ENCODE results near the gene GDPD1. TPM values are rescaled to one million over a fixed set of nuclear protein-coding genes. Genes with fewer than 3 reads are reported as not detected.

GDPD1 gene
- total and polyA plus RNA-seq, 4 donors = 0.45 to 1.4 (median 0.78) TPM

GRCh38 chr17:59315866-59316265 lies 95.6 kb downstream of the GDPD1 start:
- Histone ChIP-seq H3K27me3 (ENCODE audit: control insufficient read depth in 4 of 4, insufficient read depth in 4 of 4, low read length in 3 of 4) (no peaks in the 10 kb centered on the region), H3K4me3 (ENCODE audit: low read depth in 1 of 3, low read length in 3 of 3) (no peak overlapping the region), H3K36me3 (ENCODE audit: control insufficient read depth in 4 of 4, insufficient read depth in 3 of 4, low read depth in 1 of 4, low read length in 3 of 4) (no peaks in the 10 kb centered on the region), H3K9ac (ENCODE audit: low read depth in 1 of 2, low read length in 2 of 2) (no peak overlapping the region), H3K27ac (ENCODE audit: low read depth in 1 of 2, low read length in 2 of 2) (no peak overlapping the region), H3K9me3 (ENCODE audit: control insufficient read depth in 4 of 4, low read length in 3 of 4) (no peaks in the 10 kb centered on the region), H3K4me1 (ENCODE audit: control insufficient read depth in 4 of 4, insufficient read depth in 4 of 4, low read length in 3 of 4) (peaks cover 0 to 2% (median 0%) of the 10 kb centered on the region in 4 donors)
- DNase-seq (ENCODE audit: low spot score) = no peak
- no peak for TF ChIP-seq SP1 (IDR thresholded peaks at IDR 0.05)
- TF ChIP-seq REST (IDR thresholded peaks at IDR 0.05) = no peak
- no peak for TF ChIP-seq ATF3 (IDR thresholded peaks at IDR 0.05)
- no peak for TF ChIP-seq EGR1 (IDR thresholded peaks at IDR 0.05; ENCODE audit: low read depth in 2 of 2)
- no peak for TF ChIP-seq RXRA (IDR thresholded peaks at IDR 0.05)
- no peak for TF ChIP-seq RAD21 (IDR thresholded peaks at IDR 0.05)
- TF ChIP-seq HNF4G (IDR thresholded peaks at IDR 0.05) = no peak
- TF ChIP-seq NR2F2 (IDR thresholded peaks at IDR 0.05) = no peak
- TF ChIP-seq ZBTB33 (IDR thresholded peaks at IDR 0.05) = no peak
- no peak for TF ChIP-seq GABPA (IDR thresholded peaks at IDR 0.05 in 1 of 2, conservative IDR thresholded peaks at IDR 0.05 in 1 of 2)
- no peak for TF ChIP-seq JUND (IDR thresholded peaks at IDR 0.05)
- TF ChIP-seq, protein P1, sequence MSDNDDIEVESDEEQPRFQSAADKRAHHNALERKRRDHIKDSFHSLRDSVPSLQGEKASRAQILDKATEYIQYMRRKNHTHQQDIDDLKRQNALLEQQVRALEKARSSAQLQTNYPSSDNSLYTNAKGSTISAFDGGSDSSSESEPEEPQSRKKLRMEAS (IDR thresholded peaks at IDR 0.05) = no peak
- no peak for TF ChIP-seq HNF4A (conservative IDR thresholded peaks at IDR 0.05)
- TF ChIP-seq TAF1 (conservative IDR thresholded peaks at IDR 0.05) = no peak
- no peak for TF ChIP-seq FOXA2 (IDR thresholded peaks at IDR 0.05)
- TF ChIP-seq, protein P2, sequence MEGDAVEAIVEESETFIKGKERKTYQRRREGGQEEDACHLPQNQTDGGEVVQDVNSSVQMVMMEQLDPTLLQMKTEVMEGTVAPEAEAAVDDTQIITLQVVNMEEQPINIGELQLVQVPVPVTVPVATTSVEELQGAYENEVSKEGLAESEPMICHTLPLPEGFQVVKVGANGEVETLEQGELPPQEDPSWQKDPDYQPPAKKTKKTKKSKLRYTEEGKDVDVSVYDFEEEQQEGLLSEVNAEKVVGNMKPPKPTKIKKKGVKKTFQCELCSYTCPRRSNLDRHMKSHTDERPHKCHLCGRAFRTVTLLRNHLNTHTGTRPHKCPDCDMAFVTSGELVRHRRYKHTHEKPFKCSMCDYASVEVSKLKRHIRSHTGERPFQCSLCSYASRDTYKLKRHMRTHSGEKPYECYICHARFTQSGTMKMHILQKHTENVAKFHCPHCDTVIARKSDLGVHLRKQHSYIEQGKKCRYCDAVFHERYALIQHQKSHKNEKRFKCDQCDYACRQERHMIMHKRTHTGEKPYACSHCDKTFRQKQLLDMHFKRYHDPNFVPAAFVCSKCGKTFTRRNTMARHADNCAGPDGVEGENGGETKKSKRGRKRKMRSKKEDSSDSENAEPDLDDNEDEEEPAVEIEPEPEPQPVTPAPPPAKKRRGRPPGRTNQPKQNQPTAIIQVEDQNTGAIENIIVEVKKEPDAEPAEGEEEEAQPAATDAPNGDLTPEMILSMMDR (IDR thresholded peaks at IDR 0.05; ENCODE audit: low read depth, low read length, missing input control) = no peak
- 89% methylated on average over 4 of the region's 4 CpGs for WGBS

Small RNAs within 50 kb of the gene (small RNA-seq; reads per million reads assigned to genes)
- not detected for gene RF00019
- not detected for gene SNRPGP17

Other genes with a start within 250 kb of the GDPD1 start
- gene TRIM37, start 113.6 kb upstream of the GDPD1 start, total RNA-seq = 10 to 100 TPM in 1 of 2 donors, 1 to 10 TPM in 1; 8.2 to 12.9 TPM
- gene TRIM37, start 113.6 kb upstream of the GDPD1 start, polyA plus RNA-seq = 1 to 10 TPM; 5.4 to 8.1 TPM
- gene SKA2, start 65.3 kb upstream of the GDPD1 start, total RNA-seq = 10 to 100 TPM; 10.5 to 29.6 TPM
- gene SKA2, start 65.3 kb upstream of the GDPD1 start, polyA plus RNA-seq = 10 to 100 TPM; 11.2 to 12.2 TPM
- gene PRR11, start 64.8 kb upstream of the GDPD1 start, total RNA-seq = 10 to 100 TPM in 1 of 2 donors, under 1 TPM in 1; 0.17 to 17.7 TPM
- 1 to 10 TPM in 1 of 2 donors, under 1 TPM in 1; 0.79 to 1.1 TPM for gene PRR11, start 64.8 kb upstream of the GDPD1 start, polyA plus RNA-seq
- 1 to 10 TPM; 8.3 to 9.0 TPM for gene SMG8, start 10.5 kb upstream of the GDPD1 start, total RNA-seq
- 1 to 10 TPM; 1.9 to 4.3 TPM for gene SMG8, start 10.5 kb upstream of the GDPD1 start, polyA plus RNA-seq
- 10 to 100 TPM; 12.0 to 23.8 TPM for gene YPEL2, start 111.1 kb downstream of the GDPD1 start, total RNA-seq
- 10 to 100 TPM in 1 of 2 donors, 1 to 10 TPM in 1; 4.2 to 10.6 TPM for gene YPEL2, start 111.1 kb downstream of the GDPD1 start, polyA plus RNA-seq